ENCODE results near the gene AHCYL2.
"Not testable (repeated sequence)": the region's sequence is repeated elsewhere in the genome, so short reads cannot be mapped to it uniquely, and the experiment has no call there.

AHCYL2 gene

DNA sequence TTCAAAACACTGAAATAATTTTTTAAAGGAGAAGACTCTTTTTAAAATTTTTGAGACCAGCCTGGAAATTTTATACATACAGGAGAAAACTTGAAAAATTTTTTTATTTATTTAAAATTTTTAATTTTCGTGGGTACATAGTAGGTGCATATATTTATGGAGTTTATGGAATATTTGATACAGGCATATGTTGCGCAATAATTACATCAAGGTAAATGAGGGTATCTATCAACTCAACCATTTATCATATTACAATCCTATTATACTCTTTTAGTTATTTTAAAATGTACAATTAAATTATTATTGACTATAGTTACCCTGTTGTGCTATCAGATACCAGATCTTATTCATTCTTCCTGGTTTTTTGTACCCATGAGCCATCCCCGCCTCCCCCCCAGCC is 75.1 kb downstream of the AHCYL2 start:
- H3K4me1 ChIP-seq (ENCODE audit: insufficient read depth, low read length, poor library complexity, severe bottlenecking), result no peaks in the 10 kb centered on the region
- TF ChIP-seq, protein P1, sequence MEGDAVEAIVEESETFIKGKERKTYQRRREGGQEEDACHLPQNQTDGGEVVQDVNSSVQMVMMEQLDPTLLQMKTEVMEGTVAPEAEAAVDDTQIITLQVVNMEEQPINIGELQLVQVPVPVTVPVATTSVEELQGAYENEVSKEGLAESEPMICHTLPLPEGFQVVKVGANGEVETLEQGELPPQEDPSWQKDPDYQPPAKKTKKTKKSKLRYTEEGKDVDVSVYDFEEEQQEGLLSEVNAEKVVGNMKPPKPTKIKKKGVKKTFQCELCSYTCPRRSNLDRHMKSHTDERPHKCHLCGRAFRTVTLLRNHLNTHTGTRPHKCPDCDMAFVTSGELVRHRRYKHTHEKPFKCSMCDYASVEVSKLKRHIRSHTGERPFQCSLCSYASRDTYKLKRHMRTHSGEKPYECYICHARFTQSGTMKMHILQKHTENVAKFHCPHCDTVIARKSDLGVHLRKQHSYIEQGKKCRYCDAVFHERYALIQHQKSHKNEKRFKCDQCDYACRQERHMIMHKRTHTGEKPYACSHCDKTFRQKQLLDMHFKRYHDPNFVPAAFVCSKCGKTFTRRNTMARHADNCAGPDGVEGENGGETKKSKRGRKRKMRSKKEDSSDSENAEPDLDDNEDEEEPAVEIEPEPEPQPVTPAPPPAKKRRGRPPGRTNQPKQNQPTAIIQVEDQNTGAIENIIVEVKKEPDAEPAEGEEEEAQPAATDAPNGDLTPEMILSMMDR (conservative IDR thresholded peaks at IDR 0.05; ENCODE audit: low read length), result no peak
- no peak for TF ChIP-seq EZH2phosphoT487 (IDR thresholded peaks at IDR 0.05; ENCODE audit: borderline replicate concordance)

DNA sequence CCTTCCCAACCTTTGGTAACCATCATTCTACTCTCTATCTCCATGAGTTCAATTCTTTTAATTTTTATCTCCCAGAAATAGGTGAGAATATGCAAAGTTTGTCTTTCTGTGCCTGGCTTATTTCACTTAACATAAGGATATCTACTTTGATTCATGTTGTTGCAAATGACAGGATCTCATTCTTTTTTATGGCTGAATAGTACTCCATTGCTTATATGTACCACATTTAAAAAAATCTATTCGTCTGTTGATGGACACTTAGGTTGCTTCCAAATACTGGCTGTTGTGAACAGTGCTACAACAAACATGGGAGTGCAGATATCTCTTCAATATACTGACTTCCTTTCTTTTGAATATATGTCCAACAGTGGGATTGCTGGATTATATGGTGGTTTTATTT is 75.5 kb downstream of the AHCYL2 start:
- not testable (repeated sequence) for H3K9me2 ChIP-seq (replicated peaks; ENCODE audit: low read depth, low read length); H3K27me3 ChIP-seq (ENCODE audit: insufficient read depth, low read length, poor library complexity, severe bottlenecking); H4K20me1 ChIP-seq (ENCODE audit: insufficient read depth, low read length, poor library complexity, severe bottlenecking); H3K4me1 ChIP-seq (ENCODE audit: insufficient read depth, low read length, poor library complexity, severe bottlenecking); H3F3A ChIP-seq (ENCODE audit: low read depth); H2AFZ ChIP-seq (ENCODE audit: low read length); H3K79me2 ChIP-seq (ENCODE audit: insufficient read depth, low read length); H3K4me2 ChIP-seq (ENCODE audit: low read depth, low read length, poor library complexity, severe bottlenecking); H3K9ac ChIP-seq (ENCODE audit: low read depth, low read length, poor library complexity, severe bottlenecking); H3K9me3 ChIP-seq (ENCODE audit: insufficient read depth, low read depth, low read length); H3K4me3 ChIP-seq (ENCODE audit: low read length, poor library complexity, severe bottlenecking); H3K36me3 ChIP-seq (ENCODE audit: insufficient read depth, low read length)

More for the DNA sequence above, 75.1 kb downstream of the AHCYL2 start:
- Histone ChIP-seq H3K79me2 (ENCODE audit: insufficient read depth, low read length) (no peaks in the 10 kb centered on the region), H4K20me1 (ENCODE audit: insufficient read depth, low read length, poor library complexity, severe bottlenecking) (no peaks in the 10 kb centered on the region), H3K9me3 (ENCODE audit: insufficient read depth, low read depth, low read length) (no peaks in the 10 kb centered on the region), H3K4me2 (ENCODE audit: low read depth, low read length, poor library complexity, severe bottlenecking) (no peak overlapping the region), H3K9me2 (replicated peaks; ENCODE audit: low read depth, low read length) (no peaks in the 10 kb centered on the region), H3F3A (ENCODE audit: low read depth) (0 out of 2 replicates have a peak, but pooled peaks cover 2% of the 10 kb centered on the region), H3K27me3 (ENCODE audit: insufficient read depth, low read length, poor library complexity, severe bottlenecking) (no peaks in the 10 kb centered on the region), H3K4me3 (ENCODE audit: low read length, poor library complexity, severe bottlenecking) (no peak overlapping the region), H2AFZ (ENCODE audit: low read length) (no peak overlapping the region), H3K9ac (ENCODE audit: low read depth, low read length, poor library complexity, severe bottlenecking) (no peak overlapping the region), H3K36me3 (ENCODE audit: insufficient read depth, low read length) (no peaks in the 10 kb centered on the region)

DNA sequence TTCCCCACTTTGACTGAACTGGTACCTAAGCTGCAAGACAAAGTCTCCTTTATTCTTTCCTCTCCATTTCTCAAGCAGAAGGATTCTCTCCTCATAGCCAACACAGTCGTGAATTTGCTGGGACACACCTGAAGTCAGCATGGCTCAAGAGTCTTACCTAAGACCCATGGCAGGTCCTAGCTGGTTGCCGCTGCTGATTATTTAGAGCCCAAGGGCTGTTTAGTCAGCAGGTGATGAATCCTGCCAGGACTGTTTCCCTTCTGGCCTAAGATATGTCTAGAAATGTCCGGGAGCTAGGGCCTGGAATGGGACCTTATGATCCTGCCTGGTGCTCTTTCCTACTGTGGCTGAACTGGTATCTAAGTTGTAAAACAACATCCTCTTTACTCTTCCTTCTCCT is 82.8 kb downstream of the AHCYL2 start:
- H3K79me2 ChIP-seq (ENCODE audit: insufficient read depth, low read length), result no peaks in the 10 kb centered on the region
- H3K9me3 ChIP-seq (ENCODE audit: insufficient read depth, low read depth, low read length), result no peaks in the 10 kb centered on the region
- H3K9ac ChIP-seq (ENCODE audit: low read depth, low read length, poor library complexity, severe bottlenecking), result no peak overlapping the region
- no peak overlapping the region for H3K4me3 ChIP-seq (ENCODE audit: low read length, poor library complexity, severe bottlenecking)
- H2AFZ ChIP-seq (ENCODE audit: low read length), result no peak overlapping the region
- no peaks in the 10 kb centered on the region for H4K20me1 ChIP-seq (ENCODE audit: insufficient read depth, low read length, poor library complexity, severe bottlenecking)
- H3F3A ChIP-seq (ENCODE audit: low read depth), result no peaks in the 10 kb centered on the region
- no peaks in the 10 kb centered on the region for H3K27me3 ChIP-seq (ENCODE audit: insufficient read depth, low read length, poor library complexity, severe bottlenecking)
- no peak overlapping the region for H3K4me2 ChIP-seq (ENCODE audit: low read depth, low read length, poor library complexity, severe bottlenecking)
- H3K36me3 ChIP-seq (ENCODE audit: insufficient read depth, low read length), result peaks cover 3% of the 10 kb centered on the region; the same call in 1 of the 2 replicates
- TF ChIP-seq, protein P1 (conservative IDR thresholded peaks at IDR 0.05; ENCODE audit: low read length), result no peak
- TF ChIP-seq EZH2phosphoT487 (IDR thresholded peaks at IDR 0.05; ENCODE audit: borderline replicate concordance), result no peak
- H3K4me1 ChIP-seq (ENCODE audit: insufficient read depth, low read length, poor library complexity, severe bottlenecking), result no peaks in the 10 kb centered on the region
- H3K9me2 ChIP-seq (replicated peaks; ENCODE audit: low read depth, low read length), result no peaks in the 10 kb centered on the region

DNA sequence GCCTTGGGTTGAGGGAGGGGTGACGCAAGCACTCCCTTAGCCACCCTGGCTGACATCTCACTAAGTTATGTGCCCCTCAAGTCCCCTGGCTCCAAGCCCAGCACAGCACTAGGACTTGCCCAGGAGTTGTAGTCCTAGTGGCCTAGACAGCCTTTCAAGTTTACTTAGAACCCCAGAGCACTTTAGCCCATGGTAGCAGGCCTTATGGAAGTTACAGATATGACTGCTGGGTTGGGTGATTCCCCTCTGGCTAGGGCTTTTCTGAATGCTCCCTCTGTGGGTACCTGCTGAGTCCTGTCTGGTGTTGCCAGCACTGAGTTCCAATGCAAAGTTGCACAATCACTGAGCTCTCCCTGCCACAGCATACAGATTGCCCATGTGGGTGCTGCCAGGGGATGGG is 83.2 kb downstream of the AHCYL2 start:
- peaks cover 3% of the 10 kb centered on the region; the same call in 1 of the 2 replicates for H3K36me3 ChIP-seq (ENCODE audit: insufficient read depth, low read length)
- no peaks in the 10 kb centered on the region for H3K27me3 ChIP-seq (ENCODE audit: insufficient read depth, low read length, poor library complexity, severe bottlenecking)
- no peak overlapping the region for H3K4me3 ChIP-seq (ENCODE audit: low read length, poor library complexity, severe bottlenecking)
- H3K79me2 ChIP-seq (ENCODE audit: insufficient read depth, low read length), result no peaks in the 10 kb centered on the region
- no peaks in the 10 kb centered on the region for H4K20me1 ChIP-seq (ENCODE audit: insufficient read depth, low read length, poor library complexity, severe bottlenecking)
- H3K4me2 ChIP-seq (ENCODE audit: low read depth, low read length, poor library complexity, severe bottlenecking), result no peak overlapping the region
- H3K9me3 ChIP-seq (ENCODE audit: insufficient read depth, low read depth, low read length), result no peaks in the 10 kb centered on the region
- H3K9me2 ChIP-seq (replicated peaks; ENCODE audit: low read depth, low read length), result no peaks in the 10 kb centered on the region
- H3K4me1 ChIP-seq (ENCODE audit: insufficient read depth, low read length, poor library complexity, severe bottlenecking), result no peaks in the 10 kb centered on the region
- H3K9ac ChIP-seq (ENCODE audit: low read depth, low read length, poor library complexity, severe bottlenecking), result no peak overlapping the region
- TF ChIP-seq, protein P1 (conservative IDR thresholded peaks at IDR 0.05; ENCODE audit: low read length), result no peak
- TF ChIP-seq EZH2phosphoT487 (IDR thresholded peaks at IDR 0.05; ENCODE audit: borderline replicate concordance), result no peak
- H2AFZ ChIP-seq (ENCODE audit: low read length), result no peak overlapping the region
- no peaks in the 10 kb centered on the region for H3F3A ChIP-seq (ENCODE audit: low read depth)

Data from Loucy (cell line).